ENCODE results near the gene DBH. TPM values are rescaled to one million over a fixed set of nuclear protein-coding genes. Genes with fewer than 3 reads are reported as not detected.

Gene DBH
- total RNA-seq, 3 donors from 2014 or later, result not detected

GRCh38 chr9:133680976-133681657 lies 45.0 kb downstream of the DBH start:
- intact Hi-C loops (cut with DNase I, micrococcal nuclease), result no loop called here
- Histone ChIP-seq H3K36me3 (ENCODE audit: low read depth) (no peaks in the 10 kb centered on the region), H3K4me3 (no peak overlapping the region), H3K9me3 (no peaks in the 10 kb centered on the region), H3K4me1 (ENCODE audit: low read depth) (peaks cover 2% of the 10 kb centered on the region)
- TF ChIP-seq CTCF (IDR thresholded peaks at IDR 0.05), result no peak
- ATAC-seq (no peak), DNase-seq (peak in 2 of 3 donors; percentile 5 to 39)

GRCh38 chr9:133681658-133682306 lies 45.6 kb downstream of the DBH start:
- no peak overlapping the region for H3K4me3 ChIP-seq
- H3K36me3 ChIP-seq (ENCODE audit: low read depth), result no peaks in the 10 kb centered on the region
- no peaks in the 10 kb centered on the region for H3K9me3 ChIP-seq
- TF ChIP-seq CTCF (IDR thresholded peaks at IDR 0.05), result no peak
- intact Hi-C loops (cut with DNase I, micrococcal nuclease), result no loop called here
- H3K4me1 ChIP-seq (ENCODE audit: low read depth), result peaks cover 2% of the 10 kb centered on the region
- ATAC-seq (no peak), DNase-seq (peak in 2 of 3 donors; percentile 10 to 40)

- H3K4me3 ChIP-seq, result no peak overlapping the region
- DNase-seq (peak in 2 of 3 donors; percentile 27 to 67), ATAC-seq (no peak)
- intact Hi-C loops (cut with DNase I, micrococcal nuclease), result no loop called here
- TF ChIP-seq CTCF (IDR thresholded peaks at IDR 0.05), result no peak
- H3K36me3 ChIP-seq (ENCODE audit: low read depth), result no peaks in the 10 kb centered on the region
- H3K4me1 ChIP-seq (ENCODE audit: low read depth), result peaks cover 2% of the 10 kb centered on the region
- no peaks in the 10 kb centered on the region for H3K9me3 ChIP-seq
These were observed 46.8 kb downstream of the DBH start for GRCh38 chr9:133682818-133683585.

GRCh38 chr9:133683586-133684120 lies 47.5 kb downstream of the DBH start:
- intact Hi-C loops (cut with DNase I, micrococcal nuclease), result no loop called here
- Histone ChIP-seq H3K9me3 (no peaks in the 10 kb centered on the region), H3K36me3 (ENCODE audit: low read depth) (no peaks in the 10 kb centered on the region), H3K4me1 (ENCODE audit: low read depth) (peaks cover 2% of the 10 kb centered on the region), H3K4me3 (no peak overlapping the region)
- no peak for TF ChIP-seq CTCF (IDR thresholded peaks at IDR 0.05)
- DNase-seq (peak in 2 of 3 donors; percentile 19 to 50), ATAC-seq (peak; percentile 76)

- intact Hi-C loops (cut with DNase I, micrococcal nuclease), result no loop called here
- ATAC-seq (no peak), DNase-seq (peak in 2 of 3 donors; percentile 20 to 50)
- H3K4me3 ChIP-seq, result no peak overlapping the region
- no peaks in the 10 kb centered on the region for H3K36me3 ChIP-seq (ENCODE audit: low read depth)
- H3K4me1 ChIP-seq (ENCODE audit: low read depth), result peaks cover 2% of the 10 kb centered on the region
- no peak for TF ChIP-seq CTCF (IDR thresholded peaks at IDR 0.05)
- no peaks in the 10 kb centered on the region for H3K9me3 ChIP-seq
These were observed 48.2 kb downstream of the DBH start for GRCh38 chr9:133684121-133684935.

All from mucosa of descending colon (tissue), 3 donors.